Kidney (tissue), 14 donors: Measurements from ENCODE around the gene CENPU. TPM values are rescaled to one million over a fixed set of nuclear protein-coding genes. Genes with fewer than 3 reads are reported as not detected.

Experiments
- DNase-seq, 5 donors: peaks; one replicate each; pipeline ENCODE4 v3.0.0-alpha.2; 2013 to 2020
- FAIRE-seq: peaks from 2 replicates; lab custom pipeline; 2012; peaks lifted over from hg19 to GRCh38; lab: Jason Lieb, UNC
- H3K27ac ChIP-seq, 2 donors: one replicate each; pipeline ENCODE4 v1.7.0; 2013; ENCODE audit warnings: low read depth in 2 of 2, low read length in 2 of 2, inconsistent platforms in 1 of 2
- H3K27me3 ChIP-seq: one replicate; pipeline ENCODE4 v1.7.1; 2013; ENCODE audit warnings: low read length, inconsistent platforms; ENCODE audit not compliant: control insufficient read depth, insufficient read depth
- H3K36me3 ChIP-seq, 3 donors: one replicate each; pipeline versions ENCODE4 v1.7.0 to v1.7.1; 2013; ENCODE audit warnings: low read length in 3 of 3, control low read depth in 1 of 3, inconsistent platforms in 1 of 3; ENCODE audit not compliant: insufficient read depth in 3 of 3, control insufficient read depth in 2 of 3
- H3K4me1 ChIP-seq, 3 donors: one replicate each; pipeline versions ENCODE4 v1.7.0 to v1.7.1; 2013; ENCODE audit warnings: low read length in 3 of 3, inconsistent platforms in 1 of 3, low read depth in 1 of 3; ENCODE audit not compliant: control insufficient read depth in 2 of 3, insufficient read depth in 2 of 3
- H3K4me3 ChIP-seq, 3 donors: one replicate each; pipeline versions ENCODE4 v1.7.0 to v1.8.1; 2013; ENCODE audit warnings: low read length in 3 of 3, control low read depth in 1 of 3, inconsistent platforms in 1 of 3
- H3K9ac ChIP-seq, 3 donors: one replicate each; pipeline versions ENCODE4 v1.7.0 to v1.7.1; 2013; ENCODE audit warnings: low read length in 3 of 3, control low read depth in 1 of 3, inconsistent platforms in 1 of 3
- H3K9me3 ChIP-seq, 3 donors: one replicate each; pipeline versions ENCODE4 v1.7.0 to v1.7.1; 2013; ENCODE audit warnings: low read length in 3 of 3, control low read depth in 1 of 3, inconsistent platforms in 1 of 3; ENCODE audit not compliant: control insufficient read depth in 2 of 3, insufficient read depth in 1 of 3
- CTCF ChIP-seq: IDR thresholded peaks from 3 replicates; pipeline ENCODE4 v1.5.1; 2012; ENCODE audit warnings: mild to moderate bottlenecking, moderate library complexity, borderline replicate concordance; ENCODE audit not compliant: insufficient read depth; ENCODE audit errors: extremely low read depth
- intact Hi-C: fragments of 100-400 bp; cut with DNase I; formaldehyde crosslinking; loops from one replicate; pipeline ENCODE4 v1.11.1; 2022
- polyA plus RNA-seq: library from polyadenylated mRNA; stranded (reverse); fragments of 350-450 nt; fragmentation: Illumina TruSeq; extraction: RNeasy Lipid Tissue Mini Kit (QIAGEN cat#74804); gene quantifications from one replicate; pipeline ENCODE4 v1.2.3, GENCODE V29; 2014; ENCODE audit warnings: low read depth, low replicate concordance; ENCODE audit not compliant: insufficient read depth
- total RNA-seq: library from RNA; stranded (reverse); fragmentation: NEBNext Ultra II Directional; extraction: Animal tissue kit (Norgen Biotek cat#: 25700); gene quantifications from one replicate; pipeline ENCODE4 v1.2.1, GENCODE V29; 2021
- donor health status: control.
- donor health status: control.
- donor health status: control.
- donor health status: control.
- donor health status: control.
- donor health status: DM: yes; HTN: yes; CAD: no.
- donor health status: Normal renal cell carcinoma (clear cell type).

The CENPU gene
- total and polyA plus RNA-seq, 2 donors from 2014 or later: 2.2 to 2.5 TPM

GRCh38 chr4:184774152-184774551 lies 40.3 kb upstream of the CENPU start:
- Histone ChIP-seq H3K4me3 (no peak overlapping the region), H3K9me3 (no peaks in the 10 kb centered on the region), H3K9ac (no peak overlapping the region), H3K27me3 (no peaks in the 10 kb centered on the region), H3K27ac (no peak overlapping the region), H3K4me1 (no peaks in the 10 kb centered on the region), H3K36me3 (peaks cover 0 to 42% (median 21%) of the 10 kb centered on the region in 3 donors)
- intact Hi-C loops: no loop called here
- TF ChIP-seq CTCF: no peak
- DNase-seq: no peak
- FAIRE-seq: no peak

GRCh38 chr4:184771416-184771815 lies 37.5 kb upstream of the CENPU start:
- Histone ChIP-seq H3K9ac (no peak overlapping the region), H3K36me3 (peaks cover 0 to 59% (median 28%) of the 10 kb centered on the region in 3 donors), H3K4me1 (no peaks in the 10 kb centered on the region), H3K9me3 (no peaks in the 10 kb centered on the region), H3K27ac (no peak overlapping the region), H3K27me3 (no peaks in the 10 kb centered on the region), H3K4me3 (no peak overlapping the region)
- DNase-seq: no peak
- intact Hi-C loops: no loop called here
- FAIRE-seq: no peak
- TF ChIP-seq CTCF: no peak

- DNase-seq (no peak), FAIRE-seq (no peak)
- H3K36me3 ChIP-seq: peaks cover 0 to 72% (median 43%) of the 10 kb centered on the region in 3 donors
- H3K9me3 ChIP-seq: no peaks in the 10 kb centered on the region
- H3K27me3 ChIP-seq: no peaks in the 10 kb centered on the region
- H3K4me3 ChIP-seq: no peak overlapping the region
- no peak for TF ChIP-seq CTCF
- no peak overlapping the region for H3K27ac ChIP-seq
- no peak overlapping the region for H3K9ac ChIP-seq
- peaks cover 0 to 3% (median 0%) of the 10 kb centered on the region in 3 donors for H3K4me1 ChIP-seq
- intact Hi-C loops: no loop called here
Observed at GRCh38 chr4:184769141-184769765, 35.4 kb upstream of the CENPU start.
